ENCODE results near the gene DMD.

DNA sequence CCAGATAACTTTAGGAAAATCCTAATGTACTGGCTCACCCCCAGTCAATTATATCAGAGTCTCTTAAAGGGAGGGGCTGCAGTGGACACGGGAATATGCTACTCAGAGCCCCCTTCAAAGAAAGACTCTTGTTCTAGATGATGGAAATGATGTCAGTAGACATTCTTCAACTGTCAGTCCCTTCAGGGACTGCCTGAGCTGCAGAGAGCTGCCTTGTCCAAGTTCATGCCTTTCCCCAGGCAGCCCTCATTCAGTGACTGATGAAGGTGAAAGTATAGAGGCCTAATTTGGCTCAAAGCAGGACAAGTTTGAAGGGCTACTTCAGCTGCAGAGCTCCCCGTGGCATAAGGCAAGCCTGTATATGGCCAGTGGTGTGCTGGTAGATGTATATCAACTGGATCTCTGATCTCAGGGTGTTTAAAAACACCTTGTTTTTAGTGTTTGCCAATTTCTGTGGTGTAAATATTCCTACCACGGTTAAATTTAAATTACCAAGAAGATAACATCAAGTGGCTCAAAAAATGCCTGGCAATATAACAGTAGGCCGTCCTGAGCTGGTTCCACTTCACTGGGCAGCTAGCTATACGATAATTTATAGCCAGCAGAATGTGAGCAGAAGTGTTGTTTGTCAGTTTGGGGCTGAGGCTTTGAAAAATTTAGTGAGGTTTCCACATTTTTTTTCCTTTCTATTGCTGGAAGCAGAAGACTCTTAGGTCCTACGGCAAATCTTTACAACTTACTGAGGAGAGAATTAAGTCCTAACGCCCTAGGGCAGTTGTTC, 1390.7 kb downstream of the DMD start:
- no peak for TF ChIP-seq ERF (CRISPR knock-in tag; IDR thresholded peaks at IDR 0.05)
- TF ChIP-seq MTA3 (CRISPR knock-in tag; IDR thresholded peaks at IDR 0.05), result no peak
- TF ChIP-seq MED1 (CRISPR knock-in tag; IDR thresholded peaks at IDR 0.05), result no peak
- TF ChIP-seq PHB2 (IDR thresholded peaks at IDR 0.05; ENCODE audit: partially characterized antibody), result no peak
- TF ChIP-seq, protein P1, sequence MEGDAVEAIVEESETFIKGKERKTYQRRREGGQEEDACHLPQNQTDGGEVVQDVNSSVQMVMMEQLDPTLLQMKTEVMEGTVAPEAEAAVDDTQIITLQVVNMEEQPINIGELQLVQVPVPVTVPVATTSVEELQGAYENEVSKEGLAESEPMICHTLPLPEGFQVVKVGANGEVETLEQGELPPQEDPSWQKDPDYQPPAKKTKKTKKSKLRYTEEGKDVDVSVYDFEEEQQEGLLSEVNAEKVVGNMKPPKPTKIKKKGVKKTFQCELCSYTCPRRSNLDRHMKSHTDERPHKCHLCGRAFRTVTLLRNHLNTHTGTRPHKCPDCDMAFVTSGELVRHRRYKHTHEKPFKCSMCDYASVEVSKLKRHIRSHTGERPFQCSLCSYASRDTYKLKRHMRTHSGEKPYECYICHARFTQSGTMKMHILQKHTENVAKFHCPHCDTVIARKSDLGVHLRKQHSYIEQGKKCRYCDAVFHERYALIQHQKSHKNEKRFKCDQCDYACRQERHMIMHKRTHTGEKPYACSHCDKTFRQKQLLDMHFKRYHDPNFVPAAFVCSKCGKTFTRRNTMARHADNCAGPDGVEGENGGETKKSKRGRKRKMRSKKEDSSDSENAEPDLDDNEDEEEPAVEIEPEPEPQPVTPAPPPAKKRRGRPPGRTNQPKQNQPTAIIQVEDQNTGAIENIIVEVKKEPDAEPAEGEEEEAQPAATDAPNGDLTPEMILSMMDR (CRISPR knock-in tag; IDR thresholded peaks at IDR 0.05), result no peak
- no peak for TF ChIP-seq PBX3 (CRISPR knock-in tag; IDR thresholded peaks at IDR 0.05; ENCODE audit: borderline replicate concordance)
- TF ChIP-seq, protein P2, sequence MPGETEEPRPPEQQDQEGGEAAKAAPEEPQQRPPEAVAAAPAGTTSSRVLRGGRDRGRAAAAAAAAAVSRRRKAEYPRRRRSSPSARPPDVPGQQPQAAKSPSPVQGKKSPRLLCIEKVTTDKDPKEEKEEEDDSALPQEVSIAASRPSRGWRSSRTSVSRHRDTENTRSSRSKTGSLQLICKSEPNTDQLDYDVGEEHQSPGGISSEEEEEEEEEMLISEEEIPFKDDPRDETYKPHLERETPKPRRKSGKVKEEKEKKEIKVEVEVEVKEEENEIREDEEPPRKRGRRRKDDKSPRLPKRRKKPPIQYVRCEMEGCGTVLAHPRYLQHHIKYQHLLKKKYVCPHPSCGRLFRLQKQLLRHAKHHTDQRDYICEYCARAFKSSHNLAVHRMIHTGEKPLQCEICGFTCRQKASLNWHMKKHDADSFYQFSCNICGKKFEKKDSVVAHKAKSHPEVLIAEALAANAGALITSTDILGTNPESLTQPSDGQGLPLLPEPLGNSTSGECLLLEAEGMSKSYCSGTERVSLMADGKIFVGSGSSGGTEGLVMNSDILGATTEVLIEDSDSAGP (CRISPR knock-in tag; IDR thresholded peaks at IDR 0.05; ENCODE audit: borderline replicate concordance), result no peak
- TF ChIP-seq CREB1 (IDR thresholded peaks at IDR 0.05), result no peak
- no peak for TF ChIP-seq CREB1 (CRISPR knock-in tag; IDR thresholded peaks at IDR 0.05)
- no peak for TF ChIP-seq RAD51 (IDR thresholded peaks at IDR 0.05; ENCODE audit: borderline replicate concordance)
- TF ChIP-seq ZNF296 (CRISPR knock-in tag; conservative IDR thresholded peaks at IDR 0.05), result no peak

Data from HepG2 (cell line).